Suprapubic skin (tissue), 4 donors: ENCODE measurements around the gene SHROOM3. TPM values are rescaled to one million over a fixed set of nuclear protein-coding genes. Genes with fewer than 3 reads are reported as not detected.
"Not testable (repeated sequence)": the region's sequence is repeated elsewhere in the genome, so short reads cannot be mapped to it uniquely, and the experiment has no call there.

ENCODE experiments used
- DNase-seq, 2 donors: peaks; one replicate each; pipeline ENCODE4 v3.0.0-alpha.2; 2019; ENCODE audit warnings: low spot score in 2 of 2
- H3K27ac ChIP-seq: fragments of 200-600 bp; sonication (generic); one replicate; pipeline ENCODE4 v1.5.1; 2019
- H3K27me3 ChIP-seq: fragments of 200-600 bp; sonication (generic); one replicate; pipeline ENCODE4 v1.5.1; 2019
- H3K36me3 ChIP-seq: fragments of 200-600 bp; sonication (generic); one replicate; pipeline ENCODE4 v1.5.1; 2019
- H3K4me1 ChIP-seq: fragments of 200-600 bp; sonication (generic); one replicate; pipeline ENCODE4 v1.5.1; 2019
- H3K4me3 ChIP-seq: fragments of 200-600 bp; sonication (generic); one replicate; pipeline ENCODE4 v1.5.1; 2019; ENCODE audit warnings: mild to moderate bottlenecking
- H3K9me3 ChIP-seq: fragments of 200-600 bp; sonication (generic); one replicate; pipeline ENCODE4 v1.5.1; 2019
- EP300 ChIP-seq: sonication (generic); formaldehyde crosslinking; IDR thresholded peaks from one replicate; pipeline ENCODE4 v1.6.1; 2017; ENCODE audit warnings: antibody characterized with exemption
- POLR2A ChIP-seq, 2 donors: fragments of 450-650 bp; IDR thresholded peaks; one replicate each; pipeline ENCODE4 v1.6.1; 2017; ENCODE audit warnings: antibody characterized with exemption in 2 of 2, mild to moderate bottlenecking in 2 of 2, moderate library complexity in 2 of 2
- POLR2AphosphoS5 ChIP-seq, 3 donors: sonication (generic); formaldehyde crosslinking; IDR thresholded peaks; one replicate each; pipeline ENCODE4 v1.6.1; 2017; ENCODE audit warnings: antibody characterized with exemption in 3 of 3
- WGBS: methylation state at CpG from one replicate; pipeline ENCODE4 v1.1.5; 2018; 5-methylcytosine and 5-hydroxymethylcytosine counted together
- total RNA-seq, 4 donors: library from RNA; depleted of rRNA; stranded (reverse); fragments of >200 nt; gene quantifications; one replicate each; pipeline ENCODE4 v1.1.0, GENCODE V29; 2016
- TF ChIP-seq, protein P1 (sequence below), 2 donors: fragments of 200-600 bp in 1 of 2; fragments of 450-650 bp in 1 of 2; sonication (generic) in 1 of 2; IDR thresholded peaks; one replicate each; pipeline ENCODE4 v1.5.1; 2016 to 2019; ENCODE audit warnings: antibody characterized with exemption in 2 of 2, mild to moderate bottlenecking in 1 of 2, moderate library complexity in 1 of 2

The SHROOM3 gene
- total RNA-seq, 4 donors from 2014 or later = 25.7 to 41.4 (median 29.8) TPM

GRCh38 chr4:76726631-76727030, 291.6 kb downstream of the SHROOM3 start:
- Histone ChIP-seq H3K9me3 (no peaks in the 10 kb centered on the region), H3K4me1 (peaks cover 9% of the 10 kb centered on the region), H3K4me3 (no peak overlapping the region), H3K36me3 (no peaks in the 10 kb centered on the region), H3K27ac (no peak overlapping the region), H3K27me3 (no peaks in the 10 kb centered on the region)
- no peak for DNase-seq
- TF ChIP-seq POLR2A (IDR thresholded peaks at IDR 0.05) (no peak), EP300 (no peak)
- TF ChIP-seq, protein P1, sequence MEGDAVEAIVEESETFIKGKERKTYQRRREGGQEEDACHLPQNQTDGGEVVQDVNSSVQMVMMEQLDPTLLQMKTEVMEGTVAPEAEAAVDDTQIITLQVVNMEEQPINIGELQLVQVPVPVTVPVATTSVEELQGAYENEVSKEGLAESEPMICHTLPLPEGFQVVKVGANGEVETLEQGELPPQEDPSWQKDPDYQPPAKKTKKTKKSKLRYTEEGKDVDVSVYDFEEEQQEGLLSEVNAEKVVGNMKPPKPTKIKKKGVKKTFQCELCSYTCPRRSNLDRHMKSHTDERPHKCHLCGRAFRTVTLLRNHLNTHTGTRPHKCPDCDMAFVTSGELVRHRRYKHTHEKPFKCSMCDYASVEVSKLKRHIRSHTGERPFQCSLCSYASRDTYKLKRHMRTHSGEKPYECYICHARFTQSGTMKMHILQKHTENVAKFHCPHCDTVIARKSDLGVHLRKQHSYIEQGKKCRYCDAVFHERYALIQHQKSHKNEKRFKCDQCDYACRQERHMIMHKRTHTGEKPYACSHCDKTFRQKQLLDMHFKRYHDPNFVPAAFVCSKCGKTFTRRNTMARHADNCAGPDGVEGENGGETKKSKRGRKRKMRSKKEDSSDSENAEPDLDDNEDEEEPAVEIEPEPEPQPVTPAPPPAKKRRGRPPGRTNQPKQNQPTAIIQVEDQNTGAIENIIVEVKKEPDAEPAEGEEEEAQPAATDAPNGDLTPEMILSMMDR (IDR thresholded peaks at IDR 0.05) = no peak
- 91% methylated on average over 5 of the region's 5 CpGs for WGBS

DNA sequence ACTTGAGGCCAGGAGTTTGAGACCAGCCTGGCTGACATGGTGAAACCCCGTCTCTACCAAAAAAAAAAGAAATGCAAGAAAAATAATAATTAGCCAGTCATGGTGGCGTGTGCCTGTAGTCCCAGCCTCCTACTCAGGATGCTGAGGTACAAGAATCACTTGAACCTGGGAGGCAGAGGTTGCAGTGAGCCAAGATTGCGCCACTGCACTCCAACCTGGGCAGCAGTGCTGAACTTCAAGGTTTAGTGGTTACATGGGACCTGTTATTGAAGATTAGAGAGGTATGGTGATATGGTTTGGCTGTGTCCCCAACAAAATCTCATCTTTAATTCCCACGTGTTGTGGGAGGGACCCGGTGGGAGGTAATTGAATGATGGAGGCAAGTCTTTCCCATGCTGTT, 292.9 kb downstream of the SHROOM3 start:
- not testable (repeated sequence) for H3K4me3 ChIP-seq, DNase-seq, H3K9me3 ChIP-seq, H3K27ac ChIP-seq, H3K36me3 ChIP-seq, H3K27me3 ChIP-seq, H3K4me1 ChIP-seq
- WGBS = 88% methylated on average over 5 of the region's 5 CpGs

GRCh38 chr4:76729460-76729859, 294.4 kb downstream of the SHROOM3 start:
- WGBS = 77% methylated on average over 1 of the region's 1 CpG
- H3K36me3 ChIP-seq = no peaks in the 10 kb centered on the region
- DNase-seq = no peak
- H3K9me3 ChIP-seq = no peaks in the 10 kb centered on the region
- no peaks in the 10 kb centered on the region for H3K4me1 ChIP-seq
- no peak overlapping the region for H3K4me3 ChIP-seq
- TF ChIP-seq EP300 (no peak), POLR2A (IDR thresholded peaks at IDR 0.05) (no peak), POLR2AphosphoS5 (IDR thresholded peaks at IDR 0.05) (no peak)
- TF ChIP-seq, protein P1 (IDR thresholded peaks at IDR 0.05) = no peak
- no peaks in the 10 kb centered on the region for H3K27me3 ChIP-seq
- H3K27ac ChIP-seq = no peak overlapping the region

DNA sequence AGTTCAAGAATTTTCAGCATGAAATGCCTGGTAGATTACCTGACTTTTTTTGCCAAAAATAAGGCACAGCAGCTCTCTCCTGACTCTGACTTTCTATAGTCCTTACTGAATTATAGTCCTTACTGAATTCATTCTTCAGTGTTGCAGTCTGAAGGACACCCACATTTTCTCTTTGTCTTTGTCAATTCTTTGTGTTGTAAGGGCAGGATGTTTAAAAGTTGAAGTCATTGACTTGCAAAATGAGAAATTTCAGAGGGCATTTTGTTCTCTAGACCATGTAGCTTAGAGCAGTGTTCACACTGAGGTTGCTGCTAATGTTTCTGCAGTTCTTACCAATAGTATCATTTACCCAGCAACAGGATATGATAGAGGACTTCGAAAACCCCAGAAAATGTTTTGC, 295.0 kb downstream of the SHROOM3 start:
- WGBS = 96% methylated on average over 1 of the region's 1 CpG
- no peak for TF ChIP-seq POLR2A (IDR thresholded peaks at IDR 0.05)
- no peak for TF ChIP-seq POLR2AphosphoS5 (IDR thresholded peaks at IDR 0.05)
- TF ChIP-seq, protein P1 (IDR thresholded peaks at IDR 0.05) = no peak
- no peak for TF ChIP-seq EP300
- Histone ChIP-seq H3K4me1 (no peaks in the 10 kb centered on the region), H3K36me3 (no peaks in the 10 kb centered on the region), H3K27me3 (no peaks in the 10 kb centered on the region), H3K27ac (no peak overlapping the region), H3K4me3 (no peak overlapping the region), H3K9me3 (no peaks in the 10 kb centered on the region)
- no peak for DNase-seq

DNA sequence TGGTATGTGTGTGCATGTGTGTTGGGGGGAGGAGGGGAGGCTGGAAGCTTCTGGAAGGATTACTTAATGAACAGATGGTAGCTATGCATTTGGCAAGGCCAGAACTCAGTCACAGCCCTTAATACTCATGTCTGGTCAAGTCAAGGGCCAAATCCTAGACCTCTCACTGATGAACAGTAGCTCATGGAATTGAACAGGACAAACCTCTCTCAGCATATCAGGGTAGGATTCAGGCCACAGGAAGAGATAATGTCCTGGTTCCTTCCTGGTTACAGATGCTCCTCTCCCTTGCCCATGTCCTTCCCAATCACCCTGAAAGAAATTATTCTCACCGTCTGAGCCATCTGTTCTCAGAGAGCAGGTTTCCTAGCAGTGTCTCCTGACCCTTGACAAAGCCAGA, 297.2 kb downstream of the SHROOM3 start:
- Histone ChIP-seq H3K4me3 (no peak overlapping the region), H3K27me3 (no peaks in the 10 kb centered on the region), H3K4me1 (no peaks in the 10 kb centered on the region), H3K36me3 (no peaks in the 10 kb centered on the region), H3K9me3 (no peaks in the 10 kb centered on the region), H3K27ac (no peak overlapping the region)
- no peak for TF ChIP-seq POLR2A (IDR thresholded peaks at IDR 0.05)
- TF ChIP-seq EP300 = no peak
- TF ChIP-seq POLR2AphosphoS5 (IDR thresholded peaks at IDR 0.05) = no peak
- TF ChIP-seq, protein P1 (IDR thresholded peaks at IDR 0.05) = no peak
- DNase-seq = no peak
- 85% methylated on average over 1 of the region's 1 CpG for WGBS

DNA sequence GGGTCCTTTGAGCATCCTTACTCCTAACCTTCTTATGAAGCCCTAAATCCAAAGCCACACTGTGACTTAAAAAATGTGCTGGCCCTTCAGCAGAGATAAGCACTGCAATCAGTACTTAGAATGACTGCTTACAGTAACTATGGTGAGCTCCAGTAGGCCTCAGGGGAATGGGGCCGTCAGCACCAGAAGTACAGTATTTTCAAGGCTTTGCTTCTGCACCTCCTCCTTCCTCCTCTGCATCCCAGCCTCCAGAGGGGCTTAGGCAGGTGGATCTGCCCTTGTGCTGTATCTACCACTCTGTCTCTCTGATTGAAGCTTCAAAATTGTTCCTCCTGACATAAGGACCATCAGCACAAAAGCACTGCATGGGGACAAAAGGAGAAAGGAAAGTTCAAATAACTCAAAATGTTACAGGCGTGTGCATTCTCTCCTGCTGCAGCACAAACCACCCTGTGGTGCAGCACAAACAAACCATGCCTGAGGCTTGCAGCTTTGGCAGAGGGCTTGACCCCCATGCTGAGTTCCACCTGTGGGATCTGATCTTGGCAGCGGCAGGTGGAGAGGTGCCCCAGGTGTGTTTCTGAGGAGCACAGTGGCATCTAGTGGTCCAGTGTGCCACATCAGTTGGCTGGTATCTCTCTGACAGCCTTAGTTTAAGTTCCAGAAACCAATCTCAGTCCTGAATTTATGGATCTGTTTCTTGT, 298.2 kb downstream of the SHROOM3 start:
- no peak for TF ChIP-seq POLR2AphosphoS5 (IDR thresholded peaks at IDR 0.05)
- TF ChIP-seq, protein P1 (IDR thresholded peaks at IDR 0.05) = peak in 1 of 2 donors; percentile 18

More for the DNA sequence above, 298.2 kb downstream of the SHROOM3 start:
- H3K27me3 ChIP-seq = no peaks in the 10 kb centered on the region
- DNase-seq = no peak
- H3K36me3 ChIP-seq = no peaks in the 10 kb centered on the region
- H3K27ac ChIP-seq = no peak overlapping the region
- peaks cover 2% of the 10 kb centered on the region for H3K4me1 ChIP-seq
- 22% methylated on average over 2 of the region's 3 CpGs for WGBS
- no peaks in the 10 kb centered on the region for H3K9me3 ChIP-seq
- no peak overlapping the region for H3K4me3 ChIP-seq
